ENCODE data around the gene RALGPS1. TPM values are rescaled to one million over a fixed set of nuclear protein-coding genes. Genes with fewer than 3 reads are reported as not detected.

The RALGPS1 gene
- total and polyA plus RNA-seq, 2 of the 13 experiments (the other 11 are each of a cell fraction or from before 2014, with no cell fraction given): 3.7 to 6.5 TPM

GRCh38 chr9:127224883-127225739, 310.5 kb downstream of the RALGPS1 start (continued):
- TF ChIP-seq ZNF724P (CRISPR knock-in tag; IDR thresholded peaks at IDR 0.05; ENCODE audit: borderline replicate concordance) (no peak; the same call in 1 of the 2 replicates), KDM3A (CRISPR knock-in tag; IDR thresholded peaks at IDR 0.05; ENCODE audit: low read depth) (no peak), ZNF713 (CRISPR knock-in tag; IDR thresholded peaks at IDR 0.05) (no peak), ZNF280D (CRISPR knock-in tag; IDR thresholded peaks at IDR 0.05) (no peak), PRMT3 (CRISPR knock-in tag; IDR thresholded peaks at IDR 0.05; ENCODE audit: borderline replicate concordance, low read depth) (no peak), ELF3 (CRISPR knock-in tag; IDR thresholded peaks at IDR 0.05) (no peak), TGIF2 (CRISPR knock-in tag; IDR thresholded peaks at IDR 0.05) (no peak), ZSCAN25 (CRISPR knock-in tag; IDR thresholded peaks at IDR 0.05) (peak; percentile 96), KMT2A (CRISPR knock-in tag; IDR thresholded peaks at IDR 0.05) (no peak), ZNF619 (CRISPR knock-in tag; IDR thresholded peaks at IDR 0.05) (no peak), ARHGAP35 (CRISPR knock-in tag; IDR thresholded peaks at IDR 0.05; ENCODE audit: borderline replicate concordance) (0 out of 2 replicates have a peak, but pooled peaks have one; percentile 30), ZNF549 (CRISPR knock-in tag; IDR thresholded peaks at IDR 0.05) (no peak), ZNF333 (CRISPR knock-in tag; IDR thresholded peaks at IDR 0.05; ENCODE audit: borderline replicate concordance) (no peak), TBX3 (IDR thresholded peaks at IDR 0.05; ENCODE audit: borderline replicate concordance) (no peak), ZKSCAN1 (IDR thresholded peaks at IDR 0.05; ENCODE audit: low read length) (no peak), YEATS2 (CRISPR knock-in tag; IDR thresholded peaks at IDR 0.05; ENCODE audit: borderline replicate concordance) (no peak)
- TF ChIP-seq, protein P1, sequence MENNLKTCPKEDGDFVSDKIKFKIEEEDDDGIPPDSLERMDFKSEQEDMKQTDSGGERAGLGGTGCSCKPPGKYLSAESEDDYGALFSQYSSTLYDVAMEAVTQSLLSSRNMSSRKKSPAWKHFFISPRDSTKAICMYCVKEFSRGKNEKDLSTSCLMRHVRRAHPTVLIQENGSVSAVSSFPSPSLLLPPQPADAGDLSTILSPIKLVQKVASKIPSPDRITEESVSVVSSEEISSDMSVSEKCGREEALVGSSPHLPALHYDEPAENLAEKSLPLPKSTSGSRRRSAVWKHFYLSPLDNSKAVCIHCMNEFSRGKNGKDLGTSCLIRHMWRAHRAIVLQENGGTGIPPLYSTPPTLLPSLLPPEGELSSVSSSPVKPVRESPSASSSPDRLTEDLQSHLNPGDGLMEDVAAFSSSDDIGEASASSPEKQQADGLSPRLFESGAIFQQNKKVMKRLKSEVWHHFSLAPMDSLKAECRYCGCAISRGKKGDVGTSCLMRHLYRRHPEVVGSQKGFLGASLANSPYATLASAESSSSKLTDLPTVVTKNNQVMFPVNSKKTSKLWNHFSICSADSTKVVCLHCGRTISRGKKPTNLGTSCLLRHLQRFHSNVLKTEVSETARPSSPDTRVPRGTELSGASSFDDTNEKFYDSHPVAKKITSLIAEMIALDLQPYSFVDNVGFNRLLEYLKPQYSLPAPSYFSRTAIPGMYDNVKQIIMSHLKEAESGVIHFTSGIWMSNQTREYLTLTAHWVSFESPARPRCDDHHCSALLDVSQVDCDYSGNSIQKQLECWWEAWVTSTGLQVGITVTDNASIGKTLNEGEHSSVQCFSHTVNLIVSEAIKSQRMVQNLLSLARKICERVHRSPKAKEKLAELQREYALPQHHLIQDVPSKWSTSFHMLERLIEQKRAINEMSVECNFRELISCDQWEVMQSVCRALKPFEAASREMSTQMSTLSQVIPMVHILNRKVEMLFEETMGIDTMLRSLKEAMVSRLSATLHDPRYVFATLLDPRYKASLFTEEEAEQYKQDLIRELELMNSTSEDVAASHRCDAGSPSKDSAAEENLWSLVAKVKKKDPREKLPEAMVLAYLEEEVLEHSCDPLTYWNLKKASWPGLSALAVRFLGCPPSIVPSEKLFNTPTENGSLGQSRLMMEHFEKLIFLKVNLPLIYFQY (CRISPR knock-in tag; IDR thresholded peaks at IDR 0.05; ENCODE audit: borderline replicate concordance): no peak
- TF ChIP-seq, protein P2, sequence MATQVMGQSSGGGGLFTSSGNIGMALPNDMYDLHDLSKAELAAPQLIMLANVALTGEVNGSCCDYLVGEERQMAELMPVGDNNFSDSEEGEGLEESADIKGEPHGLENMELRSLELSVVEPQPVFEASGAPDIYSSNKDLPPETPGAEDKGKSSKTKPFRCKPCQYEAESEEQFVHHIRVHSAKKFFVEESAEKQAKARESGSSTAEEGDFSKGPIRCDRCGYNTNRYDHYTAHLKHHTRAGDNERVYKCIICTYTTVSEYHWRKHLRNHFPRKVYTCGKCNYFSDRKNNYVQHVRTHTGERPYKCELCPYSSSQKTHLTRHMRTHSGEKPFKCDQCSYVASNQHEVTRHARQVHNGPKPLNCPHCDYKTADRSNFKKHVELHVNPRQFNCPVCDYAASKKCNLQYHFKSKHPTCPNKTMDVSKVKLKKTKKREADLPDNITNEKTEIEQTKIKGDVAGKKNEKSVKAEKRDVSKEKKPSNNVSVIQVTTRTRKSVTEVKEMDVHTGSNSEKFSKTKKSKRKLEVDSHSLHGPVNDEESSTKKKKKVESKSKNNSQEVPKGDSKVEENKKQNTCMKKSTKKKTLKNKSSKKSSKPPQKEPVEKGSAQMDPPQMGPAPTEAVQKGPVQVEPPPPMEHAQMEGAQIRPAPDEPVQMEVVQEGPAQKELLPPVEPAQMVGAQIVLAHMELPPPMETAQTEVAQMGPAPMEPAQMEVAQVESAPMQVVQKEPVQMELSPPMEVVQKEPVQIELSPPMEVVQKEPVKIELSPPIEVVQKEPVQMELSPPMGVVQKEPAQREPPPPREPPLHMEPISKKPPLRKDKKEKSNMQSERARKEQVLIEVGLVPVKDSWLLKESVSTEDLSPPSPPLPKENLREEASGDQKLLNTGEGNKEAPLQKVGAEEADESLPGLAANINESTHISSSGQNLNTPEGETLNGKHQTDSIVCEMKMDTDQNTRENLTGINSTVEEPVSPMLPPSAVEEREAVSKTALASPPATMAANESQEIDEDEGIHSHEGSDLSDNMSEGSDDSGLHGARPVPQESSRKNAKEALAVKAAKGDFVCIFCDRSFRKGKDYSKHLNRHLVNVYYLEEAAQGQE (IDR thresholded peaks at IDR 0.05; ENCODE audit: borderline replicate concordance in 1 of 2, low read depth in 1 of 2, low read length in 2 of 2): no peak

All from HepG2 (cell line).